A673 (cell line): Measurements from ENCODE around the gene POLG2. TPM values are rescaled to one million over a fixed set of nuclear protein-coding genes. Genes with fewer than 3 reads are reported as not detected.

ENCODE experiments used
- BruUV-seq: library from RNA; stranded (reverse); fragments of 400-500 nt; replicated peaks from 2 replicates; lab custom pipeline; 2021; lab: Mats Ljungman, UMichigan
- CTCF ChIA-PET: fragments of 300-600 bp; sonication (Branson Sonifier 250); formaldehyde crosslinking; loops from one replicate; lab custom pipeline; 2022; ENCODE audit warnings: antibody characterized with exemption; lab: Charles Lee
- POLR2A ChIA-PET: fragments of 300-600 bp; sonication (Branson Sonifier 250); formaldehyde crosslinking; loops from one replicate; lab custom pipeline; 2022; ENCODE audit warnings: antibody characterized with exemption; ENCODE audit not compliant: low non-redundant PET; lab: Charles Lee
- DNase-seq: peaks from one replicate; pipeline ENCODE4 v3.0.0-alpha.2; 2015; ENCODE audit warnings: low spot score
- H3K27ac ChIP-seq: fragments of 200-600 bp; sonication (generic); 2 replicates; pipeline ENCODE4 v1.5.1; 2016; ENCODE audit warnings: mixed run types, low read depth, mild to moderate bottlenecking, mixed read lengths, antibody characterized with exemption, low read length; ENCODE audit not compliant: poor library complexity, severe bottlenecking
- H3K27me3 ChIP-seq: fragments of 200-600 bp; sonication (generic); replicated peaks from 2 replicates; pipeline ENCODE4 v1.6.1; 2017; ENCODE audit warnings: mixed run types, low read depth, mild to moderate bottlenecking, mixed read lengths, antibody characterized with exemption, low read length; ENCODE audit not compliant: insufficient read depth, poor library complexity
- H3K36me3 ChIP-seq: fragments of 200-600 bp; sonication (generic); 2 replicates; pipeline ENCODE4 v1.6.1; 2016; ENCODE audit warnings: mixed run types, mild to moderate bottlenecking, mixed read lengths, antibody characterized with exemption, low read length; ENCODE audit not compliant: insufficient read depth, poor library complexity, severe bottlenecking
- H3K4me1 ChIP-seq: fragments of 200-600 bp; sonication (generic); 2 replicates; pipeline ENCODE4 v1.6.1; 2017; ENCODE audit warnings: mixed run types, mild to moderate bottlenecking, mixed read lengths, antibody characterized with exemption, low read length; ENCODE audit not compliant: insufficient read depth, poor library complexity, severe bottlenecking
- H3K4me3 ChIP-seq: fragments of 200-600 bp; sonication (generic); 2 replicates; pipeline ENCODE4 v1.5.1; 2016; ENCODE audit warnings: low read depth, mixed run types, mild to moderate bottlenecking, mixed read lengths, low read length; ENCODE audit not compliant: poor library complexity, severe bottlenecking
- H3K9me3 ChIP-seq: fragments of 200-600 bp; sonication (generic); 2 replicates; pipeline ENCODE4 v1.6.1; 2016; ENCODE audit warnings: mixed run types, low read depth, mild to moderate bottlenecking, mixed read lengths, antibody characterized with exemption, low read length; ENCODE audit not compliant: poor library complexity, severe bottlenecking
- EZH2 ChIP-seq: fragments of 200-600 bp; sonication (generic); IDR thresholded peaks from 2 replicates; pipeline ENCODE4 v1.6.1; 2017; ENCODE audit warnings: borderline replicate concordance, low read depth, mild to moderate bottlenecking, mixed read lengths, antibody characterized with exemption, low read length; ENCODE audit not compliant: poor library complexity, severe bottlenecking
- intact Hi-C: fragments of 100-400 bp; cut with micrococcal nuclease; formaldehyde crosslinking; loops from one replicate; pipeline ENCODE4 v1.10.0; 2022; ENCODE audit not compliant: unreplicated experiment
- total RNA-seq: library from RNA; stranded (reverse); gene quantifications from 2 replicates; pipeline ENCODE4 v1.2.3, GENCODE V29; 2021
- TF ChIP-seq, protein P1 (sequence below): fragments of 300-800, 200-600 bp; sonication (generic); conservative IDR thresholded peaks from 2 replicates; pipeline ENCODE4 v1.5.1; 2017; ENCODE audit warnings: low read depth, mild to moderate bottlenecking, antibody characterized with exemption, low read length, moderate library complexity, mixed read lengths

The POLG2 gene
- total RNA-seq, 1 experiment from 2014 or later, result 25.6 TPM

- Histone ChIP-seq H3K9me3 (no peaks in the 10 kb centered on the region), H3K36me3 (peaks cover 88% of the 10 kb centered on the region), H3K4me3 (no peak overlapping the region), H3K27ac (no peak overlapping the region), H3K27me3 (no peaks in the 10 kb centered on the region), H3K4me1 (peaks cover 12% of the 10 kb centered on the region)
- ChIA-PET POLR2A (no interaction called here), CTCF (no interaction called here)
- BruUV-seq, result no TSS peak
- no peak for DNase-seq
- TF ChIP-seq, protein P1, sequence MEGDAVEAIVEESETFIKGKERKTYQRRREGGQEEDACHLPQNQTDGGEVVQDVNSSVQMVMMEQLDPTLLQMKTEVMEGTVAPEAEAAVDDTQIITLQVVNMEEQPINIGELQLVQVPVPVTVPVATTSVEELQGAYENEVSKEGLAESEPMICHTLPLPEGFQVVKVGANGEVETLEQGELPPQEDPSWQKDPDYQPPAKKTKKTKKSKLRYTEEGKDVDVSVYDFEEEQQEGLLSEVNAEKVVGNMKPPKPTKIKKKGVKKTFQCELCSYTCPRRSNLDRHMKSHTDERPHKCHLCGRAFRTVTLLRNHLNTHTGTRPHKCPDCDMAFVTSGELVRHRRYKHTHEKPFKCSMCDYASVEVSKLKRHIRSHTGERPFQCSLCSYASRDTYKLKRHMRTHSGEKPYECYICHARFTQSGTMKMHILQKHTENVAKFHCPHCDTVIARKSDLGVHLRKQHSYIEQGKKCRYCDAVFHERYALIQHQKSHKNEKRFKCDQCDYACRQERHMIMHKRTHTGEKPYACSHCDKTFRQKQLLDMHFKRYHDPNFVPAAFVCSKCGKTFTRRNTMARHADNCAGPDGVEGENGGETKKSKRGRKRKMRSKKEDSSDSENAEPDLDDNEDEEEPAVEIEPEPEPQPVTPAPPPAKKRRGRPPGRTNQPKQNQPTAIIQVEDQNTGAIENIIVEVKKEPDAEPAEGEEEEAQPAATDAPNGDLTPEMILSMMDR, result no peak
- no peak for TF ChIP-seq EZH2
- intact Hi-C loops, result no loop called here
These were observed 19.0 kb upstream of the POLG2 start for GRCh38 chr17:64515829-64516228.

DNA sequence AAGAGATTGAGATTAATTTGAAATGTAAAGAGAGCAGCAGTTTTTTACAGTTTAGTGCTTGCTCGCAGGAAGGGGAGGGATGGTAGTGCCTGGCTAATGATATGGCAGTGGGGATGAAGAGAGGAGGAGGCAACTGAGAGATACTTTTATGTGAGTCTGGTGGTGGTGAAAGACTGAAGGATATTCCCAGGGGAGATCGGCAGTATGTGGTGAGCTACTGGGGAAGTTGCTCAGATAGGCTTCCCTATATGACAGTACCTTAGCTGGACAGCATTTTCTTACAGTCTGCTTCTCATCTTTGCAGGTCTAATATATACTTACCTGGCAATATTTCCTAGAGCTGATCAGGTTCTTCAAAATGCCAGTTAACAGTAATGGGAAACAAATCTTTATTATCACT, 18.6 kb upstream of the POLG2 start:
- BruUV-seq, result no TSS peak
- Histone ChIP-seq H3K9me3 (no peaks in the 10 kb centered on the region), H3K4me3 (no peak overlapping the region), H3K27ac (no peak overlapping the region), H3K4me1 (peaks cover 12% of the 10 kb centered on the region), H3K27me3 (no peaks in the 10 kb centered on the region), H3K36me3 (peaks cover 88% of the 10 kb centered on the region)
- intact Hi-C loops, result no loop called here
- DNase-seq, result no peak
- ChIA-PET POLR2A (no interaction called here), CTCF (no interaction called here)
- TF ChIP-seq, protein P1, result no peak
- TF ChIP-seq EZH2, result no peak

DNA sequence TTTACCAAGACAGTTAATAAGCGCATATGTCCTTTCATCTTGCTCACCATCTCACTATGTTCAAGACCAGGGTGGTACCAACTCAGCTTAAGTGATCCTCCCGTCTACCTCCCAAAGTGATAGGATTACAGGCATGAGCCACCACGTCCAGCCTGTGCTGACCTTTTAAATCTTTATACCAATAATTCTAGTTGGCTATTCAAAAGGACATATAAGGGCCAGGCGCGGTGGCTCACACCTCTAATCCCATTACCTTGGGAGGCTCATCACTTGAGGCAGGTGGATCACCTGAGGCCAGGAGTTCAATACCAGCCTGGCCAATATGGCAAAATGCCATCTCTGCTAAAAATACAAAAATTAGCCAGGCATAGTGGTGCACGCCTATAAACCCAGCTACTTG, 12.3 kb upstream of the POLG2 start:
- ChIA-PET CTCF (no interaction called here), POLR2A (no interaction called here)
- no peaks in the 10 kb centered on the region for H3K27me3 ChIP-seq
- intact Hi-C loops, result loop anchor here (5.0 kb wide), 2 partner anchors 138 to 473 kb away; no protein-coding TSS in a partner anchor
- TF ChIP-seq, protein P1, result no peak
- no peak for TF ChIP-seq EZH2
- H3K36me3 ChIP-seq, result peaks cover 61% of the 10 kb centered on the region
- H3K4me1 ChIP-seq, result peaks cover 5% of the 10 kb centered on the region
- no peaks in the 10 kb centered on the region for H3K9me3 ChIP-seq
- DNase-seq, result no peak
- no TSS peak for BruUV-seq
- no peak overlapping the region for H3K4me3 ChIP-seq
- no peak overlapping the region for H3K27ac ChIP-seq
